ENCODE data around the gene EDRF1. TPM values are rescaled to one million over a fixed set of nuclear protein-coding genes. Genes with fewer than 3 reads are reported as not detected.
A peak's percentile ranks its signal among the peaks of the same experiment; 100 is the strongest.

Gene EDRF1
- total and polyA plus RNA-seq, 2 of the 13 experiments (the other 11 are each of a cell fraction or from before 2014, with no cell fraction given): 16.9 to 26.7 TPM

GRCh38 chr10:125774581-125775191, 55.2 kb downstream of the EDRF1 start:
- 81% methylated on average over 22 of the region's 32 CpGs for WGBS (ENCODE audit: low lambda C conversion rate)
- intact Hi-C loops (cut with micrococcal nuclease; ENCODE audit: unreplicated experiment): loop anchor here (10.0 kb wide), 1 partner anchor 50 kb away; the partner anchor contains the start of genes BCCIP and UROS
- H3K79me2 ChIP-seq (ENCODE audit: insufficient read depth, low read length): no peaks in the 10 kb centered on the region
- no peaks in the 10 kb centered on the region for H3K36me3 ChIP-seq (replicated peaks in 1 of 2; ENCODE audit: control insufficient read depth in 1 of 2, insufficient read depth in 2 of 2, low read length in 2 of 2)
- CTCF ChIA-PET (ENCODE audit: low intra/inter-chr PET ratio, low total read pairs): no interaction called here
- H3K4me1 ChIP-seq (ENCODE audit: insufficient read depth, low read length): peaks cover 28% of the 10 kb centered on the region
- DNase-seq (ENCODE audit: low spot score): no peak
- no peak overlapping the region for H3K27ac ChIP-seq (ENCODE audit: extremely low read length, insufficient read depth, low read length)
- no TSS peak for BruUV-seq (replicated peaks)
- no peak overlapping the region for H3K9ac ChIP-seq (ENCODE audit: insufficient read depth, low read depth, low read length)
- H3K9me3 ChIP-seq (ENCODE audit: low read length): no peaks in the 10 kb centered on the region
- FAIRE-seq: no peak
- no peak overlapping the region for H3K4me3 ChIP-seq (replicated peaks in 1 of 3; ENCODE audit: insufficient read depth in 1 of 3, low read depth in 2 of 3, low read length in 3 of 3)
- in situ Hi-C loops (cut with HindIII; ENCODE audit: extremely low pct_ligation_motif_present, low pct_unique_long_range_greater_than_20kb): no loop called here
- no peaks in the 10 kb centered on the region for H4K20me1 ChIP-seq (ENCODE audit: insufficient read depth, low read length)
- ATAC-seq: peak; percentile 10; the same call in 2 of the 3 replicates
- no peaks in the 10 kb centered on the region; a peak in 3 of 5 replicates for H3K27me3 ChIP-seq (ENCODE audit: control insufficient read depth in 1 of 2, insufficient read depth in 2 of 2, low read length in 2 of 2)
- POLR2A ChIA-PET: no interaction called here
- no peak overlapping the region for H2AFZ ChIP-seq (ENCODE audit: low read length)
- H3K4me2 ChIP-seq (ENCODE audit: low read depth, low read length): no peak overlapping the region
- TF ChIP-seq PHF21A (CRISPR knock-in tag; IDR thresholded peaks at IDR 0.05): no peak
- no peak for TF ChIP-seq ZNF737 (CRISPR knock-in tag; IDR thresholded peaks at IDR 0.05; ENCODE audit: borderline replicate concordance)
- TF ChIP-seq TBX3 (IDR thresholded peaks at IDR 0.05; ENCODE audit: borderline replicate concordance): no peak
- no peak for TF ChIP-seq POLR2A (IDR thresholded peaks at IDR 0.05; ENCODE audit: insufficient read depth in 1 of 2, low read depth in 2 of 2, low read length in 2 of 2)
- TF ChIP-seq ZBTB33 (CRISPR knock-in tag; IDR thresholded peaks at IDR 0.05): peak; percentile 89
- no peak for TF ChIP-seq FOXA3 (CRISPR knock-in tag; IDR thresholded peaks at IDR 0.05)
- no peak for TF ChIP-seq TRAFD1 (CRISPR knock-in tag; IDR thresholded peaks at IDR 0.05; ENCODE audit: borderline replicate concordance)
- no peak for TF ChIP-seq MZF1 (CRISPR knock-in tag; IDR thresholded peaks at IDR 0.05; ENCODE audit: borderline replicate concordance)
- TF ChIP-seq STAG1 (CRISPR knock-in tag; IDR thresholded peaks at IDR 0.05): peak; percentile 28
- TF ChIP-seq ZNF280D (CRISPR knock-in tag; IDR thresholded peaks at IDR 0.05): no peak
- no peak for TF ChIP-seq PAXIP1 (CRISPR knock-in tag; conservative IDR thresholded peaks at IDR 0.05)
- TF ChIP-seq ZNF75D (CRISPR knock-in tag; IDR thresholded peaks at IDR 0.05; ENCODE audit: borderline replicate concordance): no peak

Measured in HepG2 (cell line).